HCT116 (cell line): ENCODE data around the gene CNTFR.

ENCODE experiments used
- POLR2A ChIP-seq: IDR thresholded peaks from 2 replicates; pipeline ENCODE4 v1.7.0; 2011; ENCODE audit warnings: borderline replicate concordance; ENCODE audit not compliant: insufficient read depth, insufficient read length; ENCODE audit errors: extremely low read depth
- POLR2AphosphoS5 ChIP-seq: IDR thresholded peaks from 2 replicates; pipeline ENCODE4 v1.6.1; 2011; ENCODE audit warnings: mild to moderate bottlenecking, low read depth, low read length, moderate library complexity
- SP1 ChIP-seq: IDR thresholded peaks from 2 replicates; pipeline ENCODE4 v1.6.1; 2012; ENCODE audit warnings: low read depth
- TF ChIP-seq, protein P1 (sequence below), 3 experiments: fragments of 200-600 bp in 1 of 3; sonication (generic) in 1 of 3; IDR thresholded peaks in 2 of 3; conservative IDR thresholded peaks in 1 of 3; 2 replicates each; pipeline ENCODE4 v1.5.1; 2012 to 2017; ENCODE audit warnings: low read depth in 2 of 3, low read length in 2 of 3, antibody characterized with exemption in 1 of 3, borderline replicate concordance in 1 of 3, control low read depth in 1 of 3, mild to moderate bottlenecking in 1 of 3, mixed read lengths in 1 of 3, mixed run types in 1 of 3, moderate library complexity in 1 of 3; ENCODE audit not compliant: insufficient read depth in 1 of 3

- TF ChIP-seq, protein P1, sequence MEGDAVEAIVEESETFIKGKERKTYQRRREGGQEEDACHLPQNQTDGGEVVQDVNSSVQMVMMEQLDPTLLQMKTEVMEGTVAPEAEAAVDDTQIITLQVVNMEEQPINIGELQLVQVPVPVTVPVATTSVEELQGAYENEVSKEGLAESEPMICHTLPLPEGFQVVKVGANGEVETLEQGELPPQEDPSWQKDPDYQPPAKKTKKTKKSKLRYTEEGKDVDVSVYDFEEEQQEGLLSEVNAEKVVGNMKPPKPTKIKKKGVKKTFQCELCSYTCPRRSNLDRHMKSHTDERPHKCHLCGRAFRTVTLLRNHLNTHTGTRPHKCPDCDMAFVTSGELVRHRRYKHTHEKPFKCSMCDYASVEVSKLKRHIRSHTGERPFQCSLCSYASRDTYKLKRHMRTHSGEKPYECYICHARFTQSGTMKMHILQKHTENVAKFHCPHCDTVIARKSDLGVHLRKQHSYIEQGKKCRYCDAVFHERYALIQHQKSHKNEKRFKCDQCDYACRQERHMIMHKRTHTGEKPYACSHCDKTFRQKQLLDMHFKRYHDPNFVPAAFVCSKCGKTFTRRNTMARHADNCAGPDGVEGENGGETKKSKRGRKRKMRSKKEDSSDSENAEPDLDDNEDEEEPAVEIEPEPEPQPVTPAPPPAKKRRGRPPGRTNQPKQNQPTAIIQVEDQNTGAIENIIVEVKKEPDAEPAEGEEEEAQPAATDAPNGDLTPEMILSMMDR (IDR thresholded peaks at IDR 0.05 in 2 of 3, conservative IDR thresholded peaks at IDR 0.05 in 1 of 3; ENCODE audit: borderline replicate concordance in 1 of 3, insufficient read depth in 1 of 3, low read depth in 2 of 3, low read length in 2 of 3): no peak
- TF ChIP-seq SP1 (no peak), POLR2A (no peak), POLR2AphosphoS5 (no peak)
These were observed 9.2 kb downstream of the CNTFR start for GRCh38 chr9:34580358-34580757.
